Activated CD4-positive, alpha-beta T cell treated with anti-CD3 and anti-CD28 coated beads for 36 hours (primary cell): ENCODE measurements around the gene CHRNB2. TPM values are rescaled to one million over a fixed set of nuclear protein-coding genes. Genes with fewer than 3 reads are reported as not detected.

Source experiments
- ATAC-seq: fragments of 200-7000 bp; cut with Tn5 transposase; one replicate; pipeline ENCODE4 v1.10.0; 2021; ENCODE audit warnings: mild to moderate bottlenecking, moderate library complexity
- CTCF ChIA-PET: fragments of 350-600 bp; sonication (Branson Sonifier 250); formaldehyde crosslinking; loops from one replicate; lab custom pipeline; 2021; ENCODE audit warnings: antibody characterized with exemption; lab: Charles Lee
- POLR2A ChIA-PET: fragments of 350-600 bp; sonication (Branson Sonifier 250); formaldehyde crosslinking; loops from one replicate; lab custom pipeline; 2021; ENCODE audit warnings: antibody characterized with exemption, inconsistent platforms; lab: Charles Lee
- DNase-seq: peaks from one replicate; pipeline ENCODE4 v3.0.0-alpha.2; 2020
- H3K27ac Mint-ChIP-seq: one replicate; pipeline ENCODE4 v1.8.0; 2021; ENCODE audit warnings: mixed read lengths
- H3K27me3 Mint-ChIP-seq: one replicate; pipeline ENCODE4 v1.8.0; 2021; ENCODE audit warnings: mixed read lengths
- H3K36me3 Mint-ChIP-seq: one replicate; pipeline ENCODE4 v1.8.0; 2021; ENCODE audit warnings: low read depth, mixed read lengths
- H3K4me1 Mint-ChIP-seq: one replicate; pipeline ENCODE4 v1.8.0; 2021; ENCODE audit warnings: mixed read lengths
- H3K4me3 Mint-ChIP-seq: one replicate; pipeline ENCODE4 v1.8.0; 2021; ENCODE audit warnings: mild to moderate bottlenecking, moderate library complexity, mixed read lengths
- H3K9me3 Mint-ChIP-seq: one replicate; pipeline ENCODE4 v1.8.0; 2021; ENCODE audit warnings: low read depth, mixed read lengths
- intact Hi-C, 2 experiments: fragments of 100-400 bp; cut with DNase I in 1 of 2; cut with micrococcal nuclease in 1 of 2; formaldehyde crosslinking; loops; one replicate each; pipeline versions ENCODE4 v1.14.2 to v1.15.1; 2022 to 2024; cut with DNase I, micrococcal nuclease
- total RNA-seq, 2 experiments: library from RNA; stranded (reverse); gene quantifications; one replicate each; pipeline ENCODE4 v1.2.3, GENCODE V29; 2021

The CHRNB2 gene
- total RNA-seq, 2 experiments from 2014 or later, result 0.07 TPM; not detected in 1

DNA sequence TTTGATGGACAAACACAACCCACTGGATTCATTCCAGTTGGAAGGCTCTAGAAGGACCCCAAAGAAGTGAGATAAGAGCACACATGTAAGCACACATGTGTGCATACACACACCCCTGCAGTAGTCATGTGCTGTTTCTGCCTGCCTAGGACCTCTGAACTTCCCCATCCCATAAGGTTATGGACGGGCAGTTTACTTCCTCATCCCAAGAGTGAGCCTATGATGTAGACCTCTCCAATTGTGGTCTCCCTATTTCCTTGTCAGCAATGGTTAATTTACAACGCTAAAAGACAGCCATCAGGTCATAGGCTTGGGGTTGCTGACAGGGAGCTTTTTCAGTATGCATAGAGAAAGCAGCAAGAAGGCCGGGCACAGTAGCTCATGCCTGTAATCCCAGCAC, 55.8 kb downstream of the CHRNB2 start:
- CTCF ChIA-PET, result interaction anchor here (0.6 to 4.3 kb wide), 4 partner anchors 14 to 376 kb away, joined by 3 to 18 read pairs (median 4); no protein-coding TSS in a partner anchor
- Mint-ChIP-seq H3K27me3 (no peaks in the 10 kb centered on the region), H3K4me3 (no peak overlapping the region), H3K27ac (no peak overlapping the region), H3K9me3 (no peaks in the 10 kb centered on the region), H3K4me1 (peaks cover 59% of the 10 kb centered on the region), H3K36me3 (peaks cover 36% of the 10 kb centered on the region)
- POLR2A ChIA-PET, result interaction anchor here (1.1 kb wide), 1 partner anchor 15 kb away, joined by 3 read pairs; the partner anchor contains the start of gene ADAR
- intact Hi-C loops, result no loop called here
- DNase-seq, result no peak
- ATAC-seq, result no peak

- ChIA-PET POLR2A (interaction anchor here (0.6 to 1.1 kb wide), 3 partner anchors 17 to 37 kb away, joined by 3 to 6 read pairs (median 3); partner anchors contain the start of gene ADAR), CTCF (interaction anchor here (0.6 to 4.3 kb wide), 4 partner anchors 15 to 34 kb away, joined by 3 to 18 read pairs (median 6); no protein-coding TSS in a partner anchor)
- Mint-ChIP-seq H3K27ac (peak overlapping the region; percentile 34), H3K27me3 (no peaks in the 10 kb centered on the region), H3K4me3 (no peak overlapping the region), H3K36me3 (peaks cover 37% of the 10 kb centered on the region), H3K4me1 (peaks cover 62% of the 10 kb centered on the region), H3K9me3 (peaks cover 4% of the 10 kb centered on the region)
- DNase-seq, result no peak
- intact Hi-C loops, result loop anchor here in 1 of 2 experiments (5.0 kb wide), 2 partner anchors 132 to 512 kb away; partner anchors contain the start of gene SLC50A1
- no peak for ATAC-seq
These were observed 57.4 kb downstream of the CHRNB2 start for GRCh38 chr1:154624746-154625643.

- DNase-seq, result no peak
- H3K4me1 Mint-ChIP-seq, result peaks cover 54% of the 10 kb centered on the region
- peak overlapping the region; percentile 100 for H3K27ac Mint-ChIP-seq
- H3K27me3 Mint-ChIP-seq, result no peaks in the 10 kb centered on the region
- H3K4me3 Mint-ChIP-seq, result peak overlapping the region; percentile 99
- ATAC-seq, result peak; percentile 60
- POLR2A ChIA-PET, result interaction anchor here (0.7 to 1.4 kb wide), 4 partner anchors 15 to 31 kb away, joined by 3 to 5 read pairs (median 3); no protein-coding TSS in a partner anchor
- H3K36me3 Mint-ChIP-seq, result peaks cover 35% of the 10 kb centered on the region
- peaks cover 5% of the 10 kb centered on the region for H3K9me3 Mint-ChIP-seq
- CTCF ChIA-PET, result interaction anchor here (0.6 to 4.3 kb wide), 10 partner anchors 8 to 572 kb away, joined by 3 to 18 read pairs (median 4); no protein-coding TSS in a partner anchor
- intact Hi-C loops, result loop anchor here (1.0 to 5.0 kb wide), 4 partner anchors 17 to 511 kb away; partner anchors contain the start of gene SLC50A1 (in 1 of the 2)
These were observed 59.1 kb downstream of the CHRNB2 start for GRCh38 chr1:154626456-154627256.

DNA sequence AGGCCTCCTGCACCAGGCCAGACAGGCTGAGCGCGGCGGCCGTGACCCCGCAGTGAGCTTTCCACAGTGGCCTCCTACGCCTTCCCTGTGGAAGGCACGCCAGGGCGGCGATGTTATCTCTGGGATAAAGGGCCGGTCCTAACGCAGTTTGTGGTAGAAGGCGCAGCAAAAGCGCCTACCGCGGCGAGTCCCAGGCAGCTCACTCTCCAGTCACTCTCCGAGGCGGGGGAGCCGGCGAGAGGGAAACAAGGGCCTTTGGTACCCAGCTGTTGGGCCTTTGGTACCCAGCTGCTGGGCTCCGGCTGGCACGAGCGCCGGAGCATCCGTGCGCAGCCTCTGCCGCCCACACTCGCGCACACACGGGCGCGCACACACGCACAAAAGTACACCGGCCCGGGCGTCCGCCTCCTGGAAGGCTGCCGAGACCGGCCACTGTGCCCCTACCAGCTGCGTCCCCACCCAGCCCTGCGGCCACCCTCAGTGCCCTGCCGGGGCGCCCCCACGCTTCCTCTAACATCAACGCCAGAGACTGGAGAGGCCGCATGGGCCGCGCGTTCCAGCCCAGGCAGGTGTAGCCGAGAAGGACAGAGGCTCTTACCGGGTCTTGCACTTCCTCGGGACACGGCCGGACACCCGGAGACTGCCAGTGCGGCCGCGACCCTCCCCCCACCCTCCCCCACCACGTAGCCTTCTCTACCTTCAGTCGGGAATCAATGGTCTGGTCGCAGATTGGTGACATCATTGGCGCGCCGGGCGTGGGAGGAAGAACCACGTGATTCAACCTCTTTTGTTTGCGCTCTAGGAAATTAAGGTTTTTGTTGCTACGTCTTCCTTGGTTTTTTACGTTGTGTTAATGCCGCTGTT, 59.9 kb downstream of the CHRNB2 start:
- CTCF ChIA-PET, result interaction anchor here (0.6 to 4.3 kb wide), 9 partner anchors 9 to 572 kb away, joined by 3 to 18 read pairs (median 4); no protein-coding TSS in a partner anchor
- peaks cover 47% of the 10 kb centered on the region for H3K4me1 Mint-ChIP-seq

DNA sequence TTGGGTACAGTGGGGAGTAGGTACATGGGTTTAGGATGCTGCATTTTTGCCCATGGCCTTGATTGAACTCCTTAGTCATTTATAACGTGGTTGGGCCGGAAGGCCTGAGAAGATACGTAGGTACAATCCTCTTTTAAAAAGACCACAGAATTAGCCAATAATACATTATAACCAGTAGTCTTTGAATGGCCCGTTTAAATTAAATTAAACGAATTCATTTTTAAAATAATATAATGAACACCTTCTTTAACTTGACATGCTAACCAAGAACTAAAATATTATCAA, 60.5 kb downstream of the CHRNB2 start:
- Mint-ChIP-seq H3K27me3 (peaks cover 2% of the 10 kb centered on the region), H3K9me3 (peaks cover 5% of the 10 kb centered on the region), H3K36me3 (peaks cover 29% of the 10 kb centered on the region), H3K27ac (peak overlapping the region; percentile 100), H3K4me1 (peaks cover 41% of the 10 kb centered on the region), H3K4me3 (peak overlapping the region; percentile 99)
- ChIA-PET POLR2A (no interaction called here), CTCF (interaction anchor here (0.6 to 1.5 kb wide), 2 partner anchors 68 to 400 kb away, joined by 3 to 4 read pairs; no protein-coding TSS in a partner anchor)
- ATAC-seq (peak; percentile 16), DNase-seq (no peak)
- intact Hi-C loops, result loop anchor here in 1 of 2 experiments (1.0 to 5.0 kb wide), 3 partner anchors 129 to 509 kb away; partner anchors contain the start of gene SLC50A1

More for the DNA sequence above, 59.9 kb downstream of the CHRNB2 start:
- Mint-ChIP-seq H3K27me3 (peaks cover 1% of the 10 kb centered on the region), H3K9me3 (peaks cover 5% of the 10 kb centered on the region), H3K4me3 (peak overlapping the region; percentile 99), H3K27ac (peak overlapping the region; percentile 100), H3K36me3 (peaks cover 34% of the 10 kb centered on the region)
- intact Hi-C loops, result loop anchor here (1.0 to 5.0 kb wide), 5 partner anchors 18 to 510 kb away; partner anchors contain the start of gene SLC50A1 (in 1 of the 2)
- POLR2A ChIA-PET, result interaction anchor here (0.7 to 1.4 kb wide), 4 partner anchors 16 to 32 kb away, joined by 3 to 5 read pairs (median 3); no protein-coding TSS in a partner anchor
- ATAC-seq (peak; percentile 74), DNase-seq (peak; percentile 96)

DNA sequence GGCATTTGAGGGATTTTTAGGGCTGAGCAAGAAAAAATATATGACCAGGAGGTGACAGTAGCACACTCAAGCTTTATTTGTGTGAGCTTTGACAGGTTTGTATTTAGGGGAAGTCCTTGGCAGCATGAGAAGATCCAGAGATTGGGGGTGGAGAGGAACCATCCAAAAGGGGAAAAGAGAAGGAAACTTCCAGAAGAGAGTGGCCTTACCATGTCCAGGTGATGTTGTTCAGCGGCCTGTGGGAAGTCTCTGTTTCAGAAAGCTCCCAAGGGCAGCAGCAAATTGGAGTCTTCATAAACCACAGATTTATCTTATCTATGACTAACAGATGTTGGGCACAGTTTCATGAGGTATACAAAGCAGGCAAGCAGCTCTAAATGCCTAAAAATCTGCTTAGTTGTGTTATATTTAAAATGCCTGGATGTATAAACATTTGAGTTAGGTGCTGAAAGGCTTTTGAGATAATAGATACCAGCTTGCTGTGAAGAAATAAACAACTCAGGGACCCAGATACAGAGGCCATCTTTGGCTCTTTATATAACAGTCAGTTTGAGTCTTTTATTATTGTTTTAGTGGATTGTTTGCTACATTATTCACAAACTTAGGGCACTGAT, 61.6 kb downstream of the CHRNB2 start:
- Mint-ChIP-seq H3K27me3 (peaks cover 2% of the 10 kb centered on the region), H3K4me3 (peak overlapping the region; percentile 54), H3K27ac (peak overlapping the region; percentile 100), H3K9me3 (peaks cover 5% of the 10 kb centered on the region), H3K4me1 (peaks cover 31% of the 10 kb centered on the region), H3K36me3 (peaks cover 21% of the 10 kb centered on the region)
- CTCF ChIA-PET, result interaction anchor here (0.7 kb wide), 1 partner anchor 146 kb away, joined by 3 read pairs; no protein-coding TSS in a partner anchor
- ATAC-seq (no peak), DNase-seq (no peak)
- POLR2A ChIA-PET, result interaction anchor here (0.6 kb wide), 2 partner anchors 11 to 390 kb away, joined by 4 read pairs; no protein-coding TSS in a partner anchor
- intact Hi-C loops, result loop anchor here in 1 of 2 experiments (5.0 kb wide), 2 partner anchors 128 to 508 kb away; partner anchors contain the start of gene SLC50A1

Other genes starting within 250 kb of the CHRNB2 start
- gene AQP10, start 246.7 kb upstream of the CHRNB2 start, total RNA-seq, result not detected
- 10 to 100 TPM; 48.2 TPM for gene ATP8B2, start 242.3 kb upstream of the CHRNB2 start, total RNA-seq
- gene IL6R, start 162.4 kb upstream of the CHRNB2 start, total RNA-seq, result 10 to 100 TPM; 13.1 to 14.0 TPM
- gene TDRD10, start 65.6 kb upstream of the CHRNB2 start, total RNA-seq, result not detected
- gene SHE, start 65.4 kb upstream of the CHRNB2 start, total RNA-seq, result under 1 TPM in 1 of 2 experiments, not detected in 1; 0.04 TPM
- 100 to 1,000 TPM in 1 of 2 experiments, 10 to 100 TPM in 1; 89.3 to 101 TPM for gene UBE2Q1, start 9.1 kb upstream of the CHRNB2 start, total RNA-seq
- 100 to 1,000 TPM; 310 to 332 TPM for gene ADAR, start 40.4 kb downstream of the CHRNB2 start, total RNA-seq